SK-N-SH (cell line): ENCODE measurements around the gene TBCD. TPM values are rescaled to one million over a fixed set of nuclear protein-coding genes. Genes with fewer than 3 reads are reported as not detected.
"Not testable (repeated sequence)": the region's sequence is repeated elsewhere in the genome, so short reads cannot be mapped to it uniquely, and the experiment has no call there.

ENCODE experiments used
- CTCF ChIA-PET: fragments of 300-600, 350-600 bp; formaldehyde crosslinking; extraction: SDS; loops from one replicate; lab custom pipeline; 2021; lab: Yijun Ruan, JAX
- POLR2A ChIA-PET: fragments of 350-600 bp; sonication (Branson Sonifier 250); formaldehyde crosslinking; extraction: SDS; loops from one replicate; lab custom pipeline; 2020; ENCODE audit warnings: antibody characterized with exemption, inconsistent platforms; lab: Yijun Ruan, JAX
- DNase-seq: peaks from one replicate; pipeline ENCODE4 v3.0.0; 2012
- H2AFZ ChIP-seq: fragments of 200-600 bp; sonication (generic); 2 replicates; pipeline ENCODE4 v1.8.1; 2016; ENCODE audit warnings: antibody characterized with exemption, mild to moderate bottlenecking, low read depth
- H3F3A ChIP-seq: fragments of 200-600 bp; sonication (generic); replicated peaks from 2 replicates; pipeline ENCODE3; 2016; ENCODE audit warnings: antibody characterized with exemption, mild to moderate bottlenecking; ENCODE audit not compliant: insufficient read depth
- H3K27ac ChIP-seq, 2 experiments: fragments of 200-500 bp in 1 of 2; fragments of 200-600 bp in 1 of 2; sonication (Bioruptor generic) in 1 of 2; sonication (generic), shearing (Covaris generic) in 1 of 2; 2 replicates each; pipeline versions ENCODE4 v1.5.1 to v1.6.1; 2014 to 2016; ENCODE audit warnings: low read depth in 2 of 2, inconsistent platforms in 1 of 2, low read length in 1 of 2, mild to moderate bottlenecking in 1 of 2, mixed read lengths in 1 of 2
- H3K27me3 ChIP-seq: fragments of 200-600 bp; sonication (generic), shearing (Covaris generic); 2 replicates; pipeline ENCODE4 v1.6.1; 2016; ENCODE audit warnings: mixed run types; ENCODE audit not compliant: insufficient read depth
- H3K36me3 ChIP-seq, 2 experiments: fragments of 200-500 bp in 1 of 2; fragments of 200-600 bp in 1 of 2; sonication (Bioruptor generic) in 1 of 2; sonication (generic) in 1 of 2; replicated peaks in 1 of 2; 2 replicates each; pipeline versions ENCODE3 to v1.5.1; 2014 to 2016; ENCODE audit warnings: low read length in 1 of 2, mild to moderate bottlenecking in 1 of 2; ENCODE audit not compliant: insufficient read depth in 2 of 2, control insufficient read depth in 1 of 2
- H3K4me1 ChIP-seq, 2 experiments: fragments of 200-500 bp in 1 of 2; fragments of 200-600 bp in 1 of 2; sonication (Bioruptor generic) in 1 of 2; sonication (generic), shearing (Covaris generic) in 1 of 2; 2 replicates each; pipeline versions ENCODE4 v1.5.1 to v1.6.1; 2014 to 2016; ENCODE audit warnings: low read depth in 1 of 2, low read length in 1 of 2, mixed run types in 1 of 2; ENCODE audit not compliant: insufficient read depth in 2 of 2, control insufficient read depth in 1 of 2
- H3K4me2 ChIP-seq: fragments of 200-600 bp; sonication (generic), shearing (Covaris generic); 2 replicates; pipeline ENCODE4 v1.6.1; 2017; ENCODE audit warnings: mixed run types
- H3K4me3 ChIP-seq, 2 experiments: fragments of 200-500 bp in 1 of 2; fragments of 200-600 bp in 1 of 2; sonication (Bioruptor generic) in 1 of 2; sonication (generic), shearing (Covaris generic) in 1 of 2; 2 replicates each; pipeline versions ENCODE4 v1.5.1 to v1.8.1; 2014 to 2016; ENCODE audit warnings: low read depth in 2 of 2, inconsistent platforms in 1 of 2, low read length in 1 of 2, mild to moderate bottlenecking in 1 of 2, mixed read lengths in 1 of 2, moderate library complexity in 1 of 2
- H3K79me2 ChIP-seq: fragments of 200-600 bp; sonication (generic); 2 replicates; pipeline ENCODE4 v1.8.1; 2017; ENCODE audit warnings: mild to moderate bottlenecking; ENCODE audit not compliant: insufficient read depth
- H3K9ac ChIP-seq: fragments of 200-600 bp; sonication (generic); 2 replicates; pipeline ENCODE4 v1.6.1; 2017; ENCODE audit warnings: mixed run types
- H3K9me2 ChIP-seq: fragments of 200-600 bp; sonication (generic); 2 replicates; pipeline ENCODE4 v1.6.1; 2017; ENCODE audit warnings: mixed run types
- H3K9me3 ChIP-seq: fragments of 200-600 bp; sonication (generic); 2 replicates; pipeline ENCODE4 v1.6.1; 2017; ENCODE audit warnings: mixed run types, mild to moderate bottlenecking, moderate library complexity
- H4K20me1 ChIP-seq: fragments of 200-600 bp; sonication (generic); 2 replicates; pipeline ENCODE4 v1.6.1; 2017; ENCODE audit warnings: mild to moderate bottlenecking, mixed run types; ENCODE audit not compliant: insufficient read depth
- CHD2 ChIP-seq: fragments of 150-350 bp; IDR thresholded peaks from 2 replicates; pipeline ENCODE4 v1.6.1; 2018; ENCODE audit warnings: low read length; ENCODE audit not compliant: partially characterized antibody
- CTCF ChIP-seq: fragments of 200-600 bp; sonication (generic); IDR thresholded peaks from 2 replicates; pipeline ENCODE4 v1.6.1; 2017; ENCODE audit warnings: antibody characterized with exemption, mild to moderate bottlenecking, moderate library complexity
- EZH2phosphoT487 ChIP-seq: fragments of 200-600 bp; sonication (generic); IDR thresholded peaks from 2 replicates; pipeline ENCODE4 v1.6.1; 2017; ENCODE audit warnings: low read depth, mixed run types, mild to moderate bottlenecking, antibody characterized with exemption, moderate library complexity, borderline replicate concordance
- FOSL2 ChIP-seq: IDR thresholded peaks from 2 replicates; pipeline ENCODE4 v1.4.0; 2012; ENCODE audit warnings: low read depth, mild to moderate bottlenecking, moderate library complexity, borderline replicate concordance
- FOXM1 ChIP-seq: IDR thresholded peaks from 2 replicates; pipeline ENCODE4 v1.4.0; 2012; ENCODE audit warnings: low read depth, mild to moderate bottlenecking
- IRF3 ChIP-seq: fragments of 150-350 bp; IDR thresholded peaks from 2 replicates; pipeline ENCODE4 v1.6.1; 2016; ENCODE audit warnings: mild to moderate bottlenecking, low read depth, low read length
- JUND ChIP-seq: IDR thresholded peaks from 2 replicates; pipeline ENCODE4 v1.4.0; 2012
- MAX ChIP-seq: IDR thresholded peaks from 2 replicates; pipeline ENCODE4 v1.4.0; 2012; ENCODE audit warnings: low read depth
- MEF2A ChIP-seq: IDR thresholded peaks from 2 replicates; pipeline ENCODE4 v1.4.0; 2012; ENCODE audit warnings: low read depth, borderline replicate concordance
- RCOR1 ChIP-seq: fragments of 150-350 bp; IDR thresholded peaks from 2 replicates; pipeline ENCODE4 v1.6.1; 2017; ENCODE audit warnings: antibody characterized with exemption, low read length
- RXRA ChIP-seq: IDR thresholded peaks from 2 replicates; pipeline ENCODE4 v1.4.0; 2012; ENCODE audit warnings: low read depth, mild to moderate bottlenecking, borderline replicate concordance
- SMC3 ChIP-seq: IDR thresholded peaks from 2 replicates; pipeline ENCODE4 v1.6.1; 2012; ENCODE audit warnings: low read depth, low read length, improper control_type of control experiment
- TAF1 ChIP-seq: IDR thresholded peaks from 2 replicates; pipeline ENCODE4 v1.6.1; 2012; ENCODE audit warnings: low read depth, mild to moderate bottlenecking, low read length, moderate library complexity, borderline replicate concordance
- YY1 ChIP-seq: IDR thresholded peaks from 2 replicates; pipeline ENCODE4 v1.4.0; 2012; ENCODE audit warnings: low read depth, mild to moderate bottlenecking
- WGBS: methylation state at CpG from one replicate; pipeline ENCODE4 v1.1.6; 2017; ENCODE audit warnings: low lambda C conversion rate; 5-methylcytosine and 5-hydroxymethylcytosine counted together
- polyA plus RNA-seq, 3 experiments: library from polyadenylated mRNA; depleted of rRNA; stranded (reverse); fragments of >200 nt; gene quantifications; 2 replicates each; pipeline ENCODE4 v1.2.3, GENCODE V29; 2012

Gene TBCD
- polyA plus RNA-seq, 1 of the 3 experiments (the other 2 are of a cell fraction), result 107 TPM

DNA sequence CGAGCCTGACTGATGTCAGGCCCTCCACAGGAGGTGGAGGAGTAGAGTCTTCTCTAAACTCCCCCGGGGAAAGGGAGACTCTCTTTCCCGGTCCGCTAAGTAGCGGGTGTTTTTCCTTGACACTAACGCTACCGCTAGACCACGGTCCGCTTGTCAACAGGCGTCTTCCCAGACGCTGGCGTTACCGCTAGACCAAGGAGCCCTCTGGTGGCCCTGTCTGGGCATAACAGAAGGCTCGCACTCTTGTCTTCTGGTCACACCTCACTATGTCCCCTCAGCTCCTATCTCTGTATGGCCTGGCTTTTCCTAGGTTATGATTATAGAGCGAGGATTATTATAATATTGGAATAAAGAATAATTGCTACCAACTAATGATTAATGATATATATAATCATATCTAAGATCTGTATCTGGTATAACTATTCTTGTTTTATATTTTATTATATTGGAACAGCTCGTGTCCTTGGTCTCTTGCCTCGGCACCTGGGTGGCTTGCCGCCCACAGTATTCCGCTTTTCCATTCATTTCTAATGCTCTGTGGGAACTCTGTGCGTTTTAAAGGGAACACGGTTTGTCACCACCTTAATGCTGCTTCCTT lies 26.0 kb downstream of the TBCD start:
- H3K4me1 ChIP-seq, H4K20me1 ChIP-seq, H3K4me2 ChIP-seq, H2AFZ ChIP-seq, H3K27me3 ChIP-seq, H3K9me2 ChIP-seq, H3K9ac ChIP-seq, POLR2A ChIA-PET, H3K4me3 ChIP-seq, H3K9me3 ChIP-seq, H3F3A ChIP-seq, H3K27ac ChIP-seq: not testable (repeated sequence)
- CTCF ChIA-PET, result interaction anchor here (0.8 to 2.2 kb wide), 6 partner anchors 11 to 135 kb away, joined by 3 to 7 read pairs (median 3); no protein-coding TSS in a partner anchor
- Histone ChIP-seq H3K79me2 (peaks cover 10% of the 10 kb centered on the region), H3K36me3 (peaks cover 17 to 24% of the 10 kb centered on the region in 2 experiments)
- DNase-seq, result peak; percentile 7
- WGBS, result 84% methylated on average over 21 of the region's 21 CpGs
- TF ChIP-seq CTCF, result peak; percentile 50

DNA sequence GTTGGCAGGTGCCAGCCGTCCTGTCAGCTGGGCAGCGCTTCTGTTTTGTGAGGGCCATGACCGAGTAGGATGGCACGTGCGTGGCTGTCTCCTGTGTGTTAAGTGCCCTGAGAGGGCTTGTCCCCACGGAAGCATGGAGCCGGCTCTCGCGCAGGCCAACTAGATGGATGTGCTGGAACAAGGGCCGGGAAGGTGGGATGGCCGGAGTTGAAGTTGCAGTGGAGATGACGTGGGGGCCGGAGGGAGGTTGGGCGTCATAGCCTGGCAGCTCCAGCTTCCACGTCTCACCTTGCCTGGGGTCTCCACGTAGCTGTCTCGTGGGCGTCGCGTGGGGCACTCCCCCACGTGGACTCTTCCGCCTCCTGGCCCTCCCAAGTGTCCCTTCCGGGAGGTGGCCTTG lies 27.7 kb downstream of the TBCD start:
- DNase-seq, result no peak
- no peak overlapping the region for H3K27ac ChIP-seq
- WGBS, result 94% methylated on average over 23 of the region's 23 CpGs
- no peak overlapping the region for H3K4me2 ChIP-seq
- peaks cover 10% of the 10 kb centered on the region for H3K79me2 ChIP-seq
- POLR2A ChIA-PET, result interaction anchor here (0.6 kb wide), 1 partner anchor 180 kb away, joined by 3 read pairs; no protein-coding TSS in a partner anchor
- H3K9me3 ChIP-seq, result no peaks in the 10 kb centered on the region
- no peaks in the 10 kb centered on the region for H3K9me2 ChIP-seq
- H2AFZ ChIP-seq, result no peak overlapping the region
- peaks cover 8% of the 10 kb centered on the region for H4K20me1 ChIP-seq
- H3K4me3 ChIP-seq, result no peak overlapping the region
- peaks cover 20 to 25% of the 10 kb centered on the region in 2 experiments for H3K36me3 ChIP-seq
- peaks cover 3% of the 10 kb centered on the region for H3F3A ChIP-seq
- no peaks in the 10 kb centered on the region; a peak in 2 of 4 replicates for H3K4me1 ChIP-seq
- H3K9ac ChIP-seq, result no peak overlapping the region
- CTCF ChIA-PET, result interaction anchor here (0.6 to 3.7 kb wide), 8 partner anchors 14 to 1050 kb away, joined by 3 to 38 read pairs (median 3); no protein-coding TSS in a partner anchor
- TF ChIP-seq EZH2phosphoT487 (no peak), IRF3 (no peak), MEF2A (no peak), TAF1 (no peak)
- no peaks in the 10 kb centered on the region for H3K27me3 ChIP-seq

- no peak overlapping the region for H3K9ac ChIP-seq
- whole genome bisulfite sequencing, result 80% methylated on average over 12 of the region's 12 CpGs
- ChIA-PET CTCF (interaction anchor here (1.1 to 3.7 kb wide), 11 partner anchors 8 to 318 kb away, joined by 3 to 49 read pairs (median 11); no protein-coding TSS in a partner anchor), POLR2A (no interaction called here)
- H2AFZ ChIP-seq, result no peak overlapping the region
- H3K4me1 ChIP-seq, result no peaks in the 10 kb centered on the region; a peak in 2 of 4 replicates
- no peaks in the 10 kb centered on the region for H3K9me3 ChIP-seq
- H3K36me3 ChIP-seq, result peaks cover 18 to 25% of the 10 kb centered on the region in 2 experiments
- peaks cover 10% of the 10 kb centered on the region for H3K79me2 ChIP-seq
- H3F3A ChIP-seq, result peaks cover 3% of the 10 kb centered on the region
- H3K9me2 ChIP-seq, result no peaks in the 10 kb centered on the region
- no peak for DNase-seq
- no peak overlapping the region for H3K4me3 ChIP-seq
- H4K20me1 ChIP-seq, result peaks cover 8% of the 10 kb centered on the region; the same call in 1 of the 2 replicates
- no peak overlapping the region for H3K27ac ChIP-seq
- no peak overlapping the region for H3K4me2 ChIP-seq
- no peaks in the 10 kb centered on the region for H3K27me3 ChIP-seq
- TF ChIP-seq MAX, result no peak
- no peak for TF ChIP-seq JUND
- no peak for TF ChIP-seq YY1
- TF ChIP-seq FOSL2, result no peak
- no peak for TF ChIP-seq RCOR1
- no peak for TF ChIP-seq CHD2
- no peak for TF ChIP-seq SMC3
- no peak for TF ChIP-seq FOXM1
- no peak for TF ChIP-seq TAF1
- TF ChIP-seq RXRA, result no peak
Measured at GRCh38 chr17:82780195-82780594, 28.3 kb downstream of the TBCD start.
